Omental fat pad (tissue), 4 donors: Measurements from ENCODE around the gene TTC1. TPM values are rescaled to one million over a fixed set of nuclear protein-coding genes. Genes with fewer than 3 reads are reported as not detected.
"Not testable (repeated sequence)": the region's sequence is repeated elsewhere in the genome, so short reads cannot be mapped to it uniquely, and the experiment has no call there.

ENCODE experiments used
- ATAC-seq: fragments of 150-250 bp; one replicate; pipeline ENCODE4 v1.9.1; 2016; ENCODE audit warnings: mild to moderate bottlenecking, moderate library complexity; ENCODE audit not compliant: low FRiP score
- DNase-seq: peaks from one replicate; pipeline ENCODE4 v3.0.0-alpha.2; 2019; ENCODE audit warnings: low spot score
- CTCF ChIP-seq, 3 donors: fragments of 450-650 bp; IDR thresholded peaks; one replicate each; pipeline ENCODE4 v1.5.1; 2016 to 2017; ENCODE audit warnings: antibody characterized with exemption in 3 of 3, mild to moderate bottlenecking in 3 of 3, moderate library complexity in 2 of 3
- total RNA-seq, 4 donors: library from RNA; depleted of rRNA; stranded (reverse); fragments of >200 nt; gene quantifications; one replicate each; pipeline ENCODE4 v1.1.0, GENCODE V29; 2016

The TTC1 gene
- 10 to 100 TPM; 27.3 to 36.4 (median 27.8) TPM for total RNA-seq

- ATAC-seq (peak; percentile 98), DNase-seq (peak; percentile 88)
- TF ChIP-seq CTCF (IDR thresholded peaks at IDR 0.05), result no peak
These were observed at the start of gene TTC1 for GRCh38 chr5:160008877-160009590. Gene TTC1, plus strand, starts transcription at chr5:160009139. Its CDS starts 1,390 bp downstream, at chr5:160010529.

- TF ChIP-seq CTCF (IDR thresholded peaks at IDR 0.05), result no peak
- DNase-seq (no peak), ATAC-seq (no peak)
These were observed 47.5 kb upstream of the TTC1 start for GRCh38 chr5:159961176-159962160.

- TF ChIP-seq CTCF (IDR thresholded peaks at IDR 0.05), result no peak
- DNase-seq (no peak), ATAC-seq (no peak)
These were observed 46.7 kb upstream of the TTC1 start for GRCh38 chr5:159962214-159962613.

- no peak for DNase-seq
- ATAC-seq, result no peak
- no peak for TF ChIP-seq CTCF (IDR thresholded peaks at IDR 0.05)
These were observed 45.0 kb upstream of the TTC1 start for GRCh38 chr5:159963935-159964334.

- DNase-seq, result no peak
- TF ChIP-seq CTCF (IDR thresholded peaks at IDR 0.05), result no peak
- peak; percentile 60 for ATAC-seq
These were observed 43.7 kb upstream of the TTC1 start for GRCh38 chr5:159965031-159965837.

- ATAC-seq, DNase-seq: not testable (repeated sequence)
These were observed 43.2 kb upstream of the TTC1 start for GRCh38 chr5:159965838-159966128.

GRCh38 chr5:159969966-159970365, 39.0 kb upstream of the TTC1 start:
- DNase-seq (no peak), ATAC-seq (no peak)
- no peak for TF ChIP-seq CTCF (IDR thresholded peaks at IDR 0.05)
